ENCODE results near the gene CAMTA1. TPM values are rescaled to one million over a fixed set of nuclear protein-coding genes. Genes with fewer than 3 reads are reported as not detected.

Gene CAMTA1
- total RNA-seq, 1 experiment from 2014 or later, result 50.3 TPM

GRCh38 chr1:7441143-7441841, 656.0 kb downstream of the CAMTA1 start:
- no peak for DNase-seq
- intact Hi-C loops (cut with micrococcal nuclease; ENCODE audit: unreplicated experiment), result no loop called here
- TF ChIP-seq, protein P1, sequence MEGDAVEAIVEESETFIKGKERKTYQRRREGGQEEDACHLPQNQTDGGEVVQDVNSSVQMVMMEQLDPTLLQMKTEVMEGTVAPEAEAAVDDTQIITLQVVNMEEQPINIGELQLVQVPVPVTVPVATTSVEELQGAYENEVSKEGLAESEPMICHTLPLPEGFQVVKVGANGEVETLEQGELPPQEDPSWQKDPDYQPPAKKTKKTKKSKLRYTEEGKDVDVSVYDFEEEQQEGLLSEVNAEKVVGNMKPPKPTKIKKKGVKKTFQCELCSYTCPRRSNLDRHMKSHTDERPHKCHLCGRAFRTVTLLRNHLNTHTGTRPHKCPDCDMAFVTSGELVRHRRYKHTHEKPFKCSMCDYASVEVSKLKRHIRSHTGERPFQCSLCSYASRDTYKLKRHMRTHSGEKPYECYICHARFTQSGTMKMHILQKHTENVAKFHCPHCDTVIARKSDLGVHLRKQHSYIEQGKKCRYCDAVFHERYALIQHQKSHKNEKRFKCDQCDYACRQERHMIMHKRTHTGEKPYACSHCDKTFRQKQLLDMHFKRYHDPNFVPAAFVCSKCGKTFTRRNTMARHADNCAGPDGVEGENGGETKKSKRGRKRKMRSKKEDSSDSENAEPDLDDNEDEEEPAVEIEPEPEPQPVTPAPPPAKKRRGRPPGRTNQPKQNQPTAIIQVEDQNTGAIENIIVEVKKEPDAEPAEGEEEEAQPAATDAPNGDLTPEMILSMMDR (IDR thresholded peaks at IDR 0.05; ENCODE audit: unreplicated experiment), result no peak
- H3K9me3 Mint-ChIP-seq (ENCODE audit: low read depth, unreplicated experiment), result no peaks in the 10 kb centered on the region
- H3K27ac Mint-ChIP-seq (ENCODE audit: unreplicated experiment), result no peak overlapping the region
- CTCF ChIA-PET, result no interaction called here
- no peaks in the 10 kb centered on the region for H3K4me1 Mint-ChIP-seq (ENCODE audit: low read depth, unreplicated experiment)
- H3K36me3 Mint-ChIP-seq (ENCODE audit: insufficient read depth, unreplicated experiment), result no peaks in the 10 kb centered on the region
- BruUV-seq (replicated peaks), result no TSS peak
- H3K4me3 Mint-ChIP-seq (ENCODE audit: low read depth, unreplicated experiment), result no peak overlapping the region
- peaks cover 8% of the 10 kb centered on the region for H3K27me3 Mint-ChIP-seq (ENCODE audit: unreplicated experiment)

DNA sequence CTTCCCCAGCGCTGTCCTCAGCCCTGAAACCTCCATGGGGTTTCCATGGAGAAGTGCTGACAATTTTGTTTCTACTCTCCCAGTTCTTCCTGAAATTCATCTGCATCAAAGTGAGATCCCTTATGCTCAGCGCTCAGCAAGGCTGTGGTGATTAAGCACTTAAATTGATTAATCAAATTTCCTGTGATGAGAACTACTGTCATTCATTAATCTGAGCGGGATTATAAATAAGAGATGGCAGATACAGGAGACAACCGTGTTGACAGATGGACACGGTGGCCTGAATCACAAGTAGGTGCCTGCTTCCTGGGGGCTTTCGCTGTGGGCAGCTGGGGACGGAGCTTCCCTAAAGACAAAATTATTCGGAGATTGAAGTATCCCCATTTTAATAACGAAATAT, 656.8 kb downstream of the CAMTA1 start:
- TF ChIP-seq, protein P1 (IDR thresholded peaks at IDR 0.05; ENCODE audit: unreplicated experiment), result no peak
- H3K4me1 Mint-ChIP-seq (ENCODE audit: low read depth, unreplicated experiment), result no peaks in the 10 kb centered on the region
- no peak for DNase-seq
- peaks cover 8% of the 10 kb centered on the region for H3K27me3 Mint-ChIP-seq (ENCODE audit: unreplicated experiment)
- H3K9me3 Mint-ChIP-seq (ENCODE audit: low read depth, unreplicated experiment), result no peaks in the 10 kb centered on the region
- intact Hi-C loops (cut with micrococcal nuclease; ENCODE audit: unreplicated experiment), result no loop called here
- no TSS peak for BruUV-seq (replicated peaks)
- no peak overlapping the region for H3K27ac Mint-ChIP-seq (ENCODE audit: unreplicated experiment)
- no peak overlapping the region for H3K4me3 Mint-ChIP-seq (ENCODE audit: low read depth, unreplicated experiment)
- CTCF ChIA-PET, result no interaction called here
- H3K36me3 Mint-ChIP-seq (ENCODE audit: insufficient read depth, unreplicated experiment), result no peaks in the 10 kb centered on the region

- Mint-ChIP-seq H3K4me3 (ENCODE audit: low read depth, unreplicated experiment) (no peak overlapping the region), H3K36me3 (ENCODE audit: insufficient read depth, unreplicated experiment) (no peaks in the 10 kb centered on the region), H3K4me1 (ENCODE audit: low read depth, unreplicated experiment) (no peaks in the 10 kb centered on the region), H3K9me3 (ENCODE audit: low read depth, unreplicated experiment) (no peaks in the 10 kb centered on the region), H3K27ac (ENCODE audit: unreplicated experiment) (no peak overlapping the region), H3K27me3 (ENCODE audit: unreplicated experiment) (peaks cover 8% of the 10 kb centered on the region)
- CTCF ChIA-PET, result interaction anchor here (0.6 kb wide), 1 partner anchor 319 kb away, joined by 3 read pairs; no protein-coding TSS in a partner anchor
- intact Hi-C loops (cut with micrococcal nuclease; ENCODE audit: unreplicated experiment), result no loop called here
- no TSS peak for BruUV-seq (replicated peaks)
- DNase-seq, result no peak
- TF ChIP-seq, protein P1 (IDR thresholded peaks at IDR 0.05; ENCODE audit: unreplicated experiment), result no peak
These were observed 657.7 kb downstream of the CAMTA1 start for GRCh38 chr1:7442918-7443317.

GRCh38 chr1:7444363-7444762, 659.1 kb downstream of the CAMTA1 start:
- no peaks in the 10 kb centered on the region for H3K36me3 Mint-ChIP-seq (ENCODE audit: insufficient read depth, unreplicated experiment)

More at GRCh38 chr1:7444363-7444762, 659.1 kb downstream of the CAMTA1 start:
- intact Hi-C loops (cut with micrococcal nuclease; ENCODE audit: unreplicated experiment), result no loop called here
- no peak for DNase-seq
- H3K4me3 Mint-ChIP-seq (ENCODE audit: low read depth, unreplicated experiment), result no peak overlapping the region
- BruUV-seq (replicated peaks), result no TSS peak
- CTCF ChIA-PET, result no interaction called here
- H3K27me3 Mint-ChIP-seq (ENCODE audit: unreplicated experiment), result peaks cover 8% of the 10 kb centered on the region
- H3K27ac Mint-ChIP-seq (ENCODE audit: unreplicated experiment), result no peak overlapping the region
- no peaks in the 10 kb centered on the region for H3K9me3 Mint-ChIP-seq (ENCODE audit: low read depth, unreplicated experiment)
- TF ChIP-seq, protein P1 (IDR thresholded peaks at IDR 0.05; ENCODE audit: unreplicated experiment), result no peak
- H3K4me1 Mint-ChIP-seq (ENCODE audit: low read depth, unreplicated experiment), result no peaks in the 10 kb centered on the region
